CD4-positive, alpha-beta T cell treated with Interleukin-15 for 4 hours (primary cell): ENCODE data around the gene UTP11.

Experiments
- DNase-seq: peaks from one replicate; pipeline ENCODE4 v3.0.0-alpha.2; 2020; ENCODE audit warnings: low spot score

Gene UTP11

GRCh38 chr1:38003261-38004250 lies 9.0 kb upstream of the UTP11 start:
- DNase-seq: no peak

GRCh38 chr1:38004284-38005108 lies 8.0 kb upstream of the UTP11 start:
- DNase-seq: no peak

GRCh38 chr1:38005195-38006007 lies 7.1 kb upstream of the UTP11 start, which contains the start of gene FHL3:
TSS of gene FHL3 (minus strand) at chr1:38005514. CDS start at chr1:37999412, 6,102 bp downstream.
- peak; percentile 32 for DNase-seq

DNA sequence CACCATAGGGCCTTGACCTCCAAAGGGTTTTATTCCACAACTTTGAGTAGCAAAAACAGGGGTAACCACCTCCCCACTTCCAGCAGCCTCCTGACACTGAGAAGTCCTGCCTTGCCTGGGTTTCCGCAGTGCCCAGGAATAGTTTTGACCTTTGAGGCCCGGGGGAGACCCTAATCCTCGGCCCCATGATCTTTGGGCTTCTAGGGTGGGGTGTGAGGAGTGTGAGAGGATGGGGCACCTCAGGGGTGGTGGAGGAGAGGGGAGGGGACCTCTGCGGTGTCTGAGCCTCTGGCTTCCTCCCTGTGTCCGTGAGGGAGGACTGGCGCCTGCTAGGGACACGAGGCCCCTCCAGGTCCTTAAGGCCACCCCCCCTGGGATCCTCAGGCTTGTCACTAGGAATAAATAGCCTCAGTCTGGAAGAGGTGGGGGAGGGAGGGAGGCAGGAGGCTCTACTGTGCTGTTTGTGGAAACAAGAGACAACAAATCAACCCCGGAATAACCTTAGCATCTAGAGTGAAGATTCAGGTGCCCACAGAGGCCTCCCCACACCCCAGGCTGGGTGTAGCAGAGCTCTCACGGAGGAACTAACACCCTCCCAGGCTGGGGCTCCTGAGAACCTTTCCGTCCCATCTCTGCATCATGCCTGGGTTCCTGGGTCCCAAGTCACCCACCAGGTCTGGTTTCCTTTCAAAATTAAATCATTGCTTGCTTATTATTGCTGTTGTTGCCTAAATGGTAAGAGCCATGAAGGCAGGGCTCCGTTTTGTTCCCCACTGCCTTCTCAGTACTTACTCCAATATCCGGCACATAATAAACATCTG lies 6.3 kb upstream of the UTP11 start:
- DNase-seq: no peak

DNA sequence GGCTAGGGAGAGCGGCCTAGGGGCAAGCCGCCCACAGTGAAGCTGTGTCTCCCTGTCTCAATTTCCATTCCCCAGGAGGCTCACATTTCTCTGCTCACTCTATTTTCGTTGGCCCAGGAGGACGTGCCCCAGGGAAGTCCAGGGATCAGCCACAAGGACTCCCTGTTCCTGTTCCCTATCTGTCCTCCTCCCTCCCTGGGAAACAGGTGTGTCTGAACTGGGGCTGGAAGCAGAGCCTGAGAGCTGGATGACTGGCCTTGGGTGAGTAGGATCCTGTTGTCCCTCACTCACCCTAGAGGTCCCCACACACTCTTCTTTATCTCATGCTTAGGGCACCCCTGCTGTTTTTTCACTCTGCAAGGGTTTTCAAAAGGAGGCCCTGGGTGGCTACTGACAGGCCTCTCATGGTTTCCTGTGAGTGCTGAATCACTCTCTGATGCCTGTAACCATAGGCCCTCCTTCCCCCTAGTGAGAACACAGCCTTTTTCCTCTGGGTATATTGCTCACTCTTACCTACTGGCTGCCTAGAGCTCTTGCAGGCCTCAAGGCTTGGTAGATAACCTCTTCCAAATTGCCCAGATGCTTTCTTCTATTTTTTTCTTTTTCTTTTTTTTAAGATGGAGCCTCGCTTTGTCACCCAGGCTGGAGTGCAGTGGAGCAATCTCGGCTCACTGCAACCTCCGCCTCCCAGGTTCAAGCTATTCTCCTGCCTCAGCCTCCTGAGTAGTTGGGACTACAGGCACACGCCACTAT lies 3.3 kb upstream of the UTP11 start:
- DNase-seq: peak; percentile 66

- no peak for DNase-seq
These were observed 2.7 kb upstream of the UTP11 start for GRCh38 chr1:38009841-38010180.

GRCh38 chr1:38013227-38013622 lies 691 bp downstream of the UTP11 start:
- no peak for DNase-seq

DNA sequence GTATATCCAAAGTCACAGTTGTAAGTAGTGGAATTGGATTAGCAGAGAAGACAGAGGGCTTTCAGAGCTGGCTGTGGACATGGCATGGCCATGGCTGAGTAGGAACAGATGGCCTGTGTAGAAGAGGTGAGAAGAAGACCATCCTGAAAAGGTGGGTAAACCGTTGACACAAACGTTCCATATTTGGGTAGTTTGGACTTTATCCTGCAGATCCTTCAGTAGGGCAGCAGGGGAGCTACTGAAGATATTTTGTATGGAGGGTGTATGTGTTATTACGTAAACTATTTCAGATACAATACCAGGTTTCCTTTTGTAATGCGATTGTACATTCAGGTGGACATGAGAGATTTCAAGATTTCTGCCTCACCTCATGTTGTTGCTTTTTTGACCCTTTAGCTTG lies 1.6 kb downstream of the UTP11 start:
- DNase-seq: no peak

DNA sequence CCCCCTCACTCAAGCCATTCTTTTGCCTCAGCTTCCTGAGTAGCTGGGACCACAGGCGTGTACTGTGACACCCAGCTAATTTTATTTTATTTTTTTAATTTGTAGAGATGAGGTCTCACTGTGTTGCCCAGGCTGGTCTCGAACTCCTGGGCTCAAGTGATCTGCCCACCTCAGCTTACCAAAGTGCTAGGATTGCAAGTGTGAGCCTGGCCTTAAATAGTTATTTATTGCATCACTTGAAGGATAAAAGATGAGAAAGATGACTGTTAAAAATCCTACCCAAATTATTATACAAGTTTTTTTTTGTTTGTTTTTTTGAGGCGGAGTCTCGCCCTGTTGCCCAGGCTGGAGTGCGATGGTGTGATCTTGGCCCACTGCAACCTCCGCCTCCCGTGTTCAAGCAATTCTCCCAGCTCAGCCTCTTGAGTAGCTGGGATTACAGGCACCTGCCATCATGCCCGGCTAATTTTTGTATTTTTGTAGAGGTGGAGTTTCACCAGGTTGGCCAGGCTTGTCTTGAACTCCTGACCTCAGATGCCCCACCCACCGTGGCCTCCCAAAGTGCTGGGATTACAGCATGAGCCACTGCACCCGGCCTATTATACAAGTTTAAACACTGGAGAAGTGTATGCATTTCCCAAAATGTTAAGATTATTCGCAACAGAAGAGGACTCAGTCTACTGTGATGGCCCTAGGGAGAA lies 2.3 kb downstream of the UTP11 start:
- DNase-seq: no peak

DNA sequence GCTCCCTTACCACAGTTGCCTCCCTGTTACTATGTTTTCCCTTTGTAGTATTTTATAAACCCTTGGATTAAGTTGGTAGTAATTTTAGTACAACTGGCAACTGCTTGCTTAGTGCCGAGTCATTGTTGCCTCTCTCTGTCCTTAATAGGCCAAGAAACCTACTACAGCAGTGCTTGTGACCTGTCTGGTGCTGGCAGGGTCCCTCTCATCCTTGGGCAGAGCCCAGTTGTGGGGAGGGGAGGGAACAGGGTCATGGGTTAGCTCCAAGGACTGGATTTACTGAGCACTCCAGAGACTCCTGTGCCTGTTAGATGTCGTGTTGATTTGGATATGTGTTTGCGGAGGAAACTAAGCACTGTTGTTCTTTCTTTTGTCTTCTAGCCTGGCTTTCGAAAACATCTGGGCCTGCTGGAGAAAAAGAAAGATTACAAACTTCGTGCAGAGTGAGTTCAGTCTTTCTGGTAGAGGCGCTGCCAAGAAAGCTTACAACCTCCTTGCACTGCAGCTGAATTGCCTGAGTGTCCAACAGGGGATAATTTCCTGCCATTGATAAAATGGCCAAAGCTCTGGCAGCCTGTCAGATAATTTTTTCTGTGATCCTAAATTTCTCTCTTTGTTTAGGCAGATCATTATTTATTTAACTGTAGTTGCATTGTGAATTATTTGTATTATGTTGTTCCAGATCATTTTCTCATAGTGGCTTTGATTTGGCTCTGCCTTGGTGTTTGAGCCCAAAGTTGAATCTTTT lies 3.6 kb downstream of the UTP11 start:
- DNase-seq: no peak

DNA sequence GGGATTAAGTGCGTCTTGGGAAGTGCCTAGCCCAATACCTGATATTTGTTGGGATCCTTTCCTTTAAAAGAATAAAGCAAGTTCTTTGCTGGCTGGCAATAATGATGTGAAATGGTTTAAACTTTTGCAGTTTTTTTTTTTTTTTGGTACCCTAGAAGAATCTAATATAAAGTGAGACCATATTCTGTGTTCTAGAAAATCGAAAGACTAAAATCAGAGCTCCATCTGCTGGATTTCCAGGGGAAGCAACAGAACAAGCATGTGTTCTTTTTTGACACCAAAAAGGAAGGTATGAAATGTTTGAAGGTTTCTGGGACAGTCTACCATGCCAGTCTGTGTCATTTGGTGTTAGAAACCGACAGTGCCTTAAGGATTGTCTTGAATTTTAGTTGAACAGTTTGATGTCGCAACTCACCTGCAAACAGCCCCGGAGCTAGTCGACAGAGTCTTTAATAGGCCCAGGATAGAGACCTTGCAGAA lies 6.4 kb downstream of the UTP11 start:
- peak; percentile 42 for DNase-seq

GRCh38 chr1:38020396-38020795 lies 7.9 kb downstream of the UTP11 start:
- no peak for DNase-seq

GRCh38 chr1:38021969-38022368 lies 9.4 kb downstream of the UTP11 start:
- no peak for DNase-seq

GRCh38 chr1:38022810-38023209 lies 10.3 kb downstream of the UTP11 start:
- DNase-seq: no peak

- no peak for DNase-seq
These were observed 12.7 kb downstream of the UTP11 start for GRCh38 chr1:38025233-38025632.

DNA sequence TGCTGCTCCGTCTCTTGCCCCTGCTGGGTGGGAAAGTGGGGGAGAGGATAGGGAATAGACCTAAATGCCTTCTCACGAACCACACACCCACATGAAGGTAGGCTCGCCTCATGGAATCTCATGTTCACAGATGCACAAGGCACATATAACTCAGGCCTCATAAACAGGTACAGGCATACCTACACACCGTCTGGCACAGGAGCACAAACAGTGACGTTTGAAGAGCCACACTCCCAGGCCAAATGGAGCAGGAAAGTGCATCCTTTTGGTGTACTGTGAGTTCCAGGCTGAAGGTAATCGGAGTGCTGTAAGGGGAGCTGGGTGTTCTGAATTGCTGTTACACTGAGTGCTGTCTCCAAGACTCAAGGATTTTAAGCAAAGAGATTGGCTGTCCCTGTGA lies 13.1 kb downstream of the UTP11 start:
- no peak for DNase-seq

DNA sequence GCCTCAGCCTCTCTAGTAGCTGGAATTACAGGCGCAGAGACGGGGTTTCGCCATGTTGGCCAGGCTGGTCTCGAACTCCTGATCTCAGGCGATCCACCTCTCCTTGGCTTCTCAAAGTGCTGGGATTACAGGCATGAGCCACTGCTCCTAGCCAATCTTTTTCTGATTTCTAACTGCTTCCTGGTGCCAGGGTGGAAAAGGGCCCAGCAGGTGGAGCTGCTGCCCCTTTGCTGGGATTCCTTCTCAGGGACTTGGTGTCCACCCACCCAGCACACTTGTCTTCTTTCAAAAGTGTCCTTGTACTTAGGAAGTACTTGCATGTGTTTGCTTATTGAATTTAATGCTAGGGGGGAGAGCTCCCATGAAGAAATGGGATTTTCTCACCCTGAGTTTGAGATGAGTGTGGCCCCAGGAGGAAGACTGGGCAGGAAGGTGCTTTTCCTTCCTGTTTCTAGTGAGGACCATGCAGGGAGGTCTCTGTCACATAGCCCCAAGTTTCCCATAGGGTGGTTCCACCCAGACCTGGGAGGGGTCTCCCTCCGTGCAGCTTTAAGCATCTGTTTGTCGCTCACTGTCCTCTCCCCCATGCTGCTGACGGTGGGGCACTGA lies 14.2 kb downstream of the UTP11 start:
- peak; percentile 28 for DNase-seq
